GM04503 (cell line): ENCODE results near the gene SYNGR4.
"Not testable (repeated sequence)": the region's sequence is repeated elsewhere in the genome, so short reads cannot be mapped to it uniquely, and the experiment has no call there.

ENCODE experiments used
- DNase-seq: peaks from one replicate; pipeline ENCODE4 v3.0.0-alpha.2; 2012; ENCODE audit warnings: low read depth

The SYNGR4 gene

GRCh38 chr19:48371771-48372170 lies 7.6 kb downstream of the SYNGR4 start:
- DNase-seq, result not testable (repeated sequence)

GRCh38 chr19:48372904-48373303 lies 8.7 kb downstream of the SYNGR4 start:
- DNase-seq, result no peak

- no peak for DNase-seq
These were observed 9.4 kb downstream of the SYNGR4 start for GRCh38 chr19:48373567-48373966.

GRCh38 chr19:48378194-48378570 lies 14.0 kb downstream of the SYNGR4 start:
- no peak for DNase-seq

- no peak for DNase-seq
These were observed 14.9 kb downstream of the SYNGR4 start for GRCh38 chr19:48379058-48379457.

GRCh38 chr19:48381178-48381950 lies 17.2 kb downstream of the SYNGR4 start:
- DNase-seq, result no peak

- no peak for DNase-seq
These were observed 18.1 kb downstream of the SYNGR4 start for GRCh38 chr19:48382286-48382685.

GRCh38 chr19:48385461-48386087 lies 21.4 kb downstream of the SYNGR4 start:
- no peak for DNase-seq

- no peak for DNase-seq
These were observed 22.8 kb downstream of the SYNGR4 start for GRCh38 chr19:48386981-48387380.

- no peak for DNase-seq
These were observed 26.3 kb downstream of the SYNGR4 start for GRCh38 chr19:48390188-48391099.

GRCh38 chr19:48391100-48392005 lies 27.2 kb downstream of the SYNGR4 start, which contains the start of gene KDELR1:
Gene KDELR1, minus strand, starts transcription at chr19:48391551. Its CDS starts 193 bp downstream, at chr19:48391358.
- no peak for DNase-seq

GRCh38 chr19:48392006-48392344 lies 27.8 kb downstream of the SYNGR4 start:
- DNase-seq, result not testable (repeated sequence)

- no peak for DNase-seq
These were observed 28.8 kb downstream of the SYNGR4 start for GRCh38 chr19:48392860-48393558.

GRCh38 chr19:48393559-48394330 lies 29.6 kb downstream of the SYNGR4 start, which contains the start of gene GRIN2D:
Gene GRIN2D, plus strand, starts transcription at chr19:48393668. Its CDS starts 4,725 bp downstream, at chr19:48398393.
- DNase-seq, result no peak

GRCh38 chr19:48394331-48395169 lies 30.4 kb downstream of the SYNGR4 start:
- DNase-seq, result no peak

- no peak for DNase-seq
These were observed 30.9 kb downstream of the SYNGR4 start for GRCh38 chr19:48395170-48395455.

- DNase-seq, result no peak
These were observed 31.3 kb downstream of the SYNGR4 start for GRCh38 chr19:48395499-48395898.

- DNase-seq, result no peak
These were observed 32.1 kb downstream of the SYNGR4 start for GRCh38 chr19:48396016-48396823.

GRCh38 chr19:48396824-48397176 lies 32.6 kb downstream of the SYNGR4 start:
- DNase-seq, result no peak
